GM12875 (cell line): ENCODE results near the gene PTPRD.

ENCODE experiments used
- H3K4me3 ChIP-seq: one replicate; pipeline ENCODE4 v1.5.1; 2011; ENCODE audit warnings: low read depth, low read length, control low read depth
- CTCF ChIP-seq: IDR thresholded peaks from 2 replicates; pipeline ENCODE4 v1.5.1; 2011; ENCODE audit warnings: low read depth, mild to moderate bottlenecking, control low read depth, inconsistent platforms, low read length, moderate library complexity, borderline replicate concordance; ENCODE audit not compliant: insufficient read depth

PTPRD gene

GRCh38 chr9:8713811-8714165 is 1899.0 kb downstream of the PTPRD start:
- no peak for TF ChIP-seq CTCF
- no peak overlapping the region for H3K4me3 ChIP-seq

DNA sequence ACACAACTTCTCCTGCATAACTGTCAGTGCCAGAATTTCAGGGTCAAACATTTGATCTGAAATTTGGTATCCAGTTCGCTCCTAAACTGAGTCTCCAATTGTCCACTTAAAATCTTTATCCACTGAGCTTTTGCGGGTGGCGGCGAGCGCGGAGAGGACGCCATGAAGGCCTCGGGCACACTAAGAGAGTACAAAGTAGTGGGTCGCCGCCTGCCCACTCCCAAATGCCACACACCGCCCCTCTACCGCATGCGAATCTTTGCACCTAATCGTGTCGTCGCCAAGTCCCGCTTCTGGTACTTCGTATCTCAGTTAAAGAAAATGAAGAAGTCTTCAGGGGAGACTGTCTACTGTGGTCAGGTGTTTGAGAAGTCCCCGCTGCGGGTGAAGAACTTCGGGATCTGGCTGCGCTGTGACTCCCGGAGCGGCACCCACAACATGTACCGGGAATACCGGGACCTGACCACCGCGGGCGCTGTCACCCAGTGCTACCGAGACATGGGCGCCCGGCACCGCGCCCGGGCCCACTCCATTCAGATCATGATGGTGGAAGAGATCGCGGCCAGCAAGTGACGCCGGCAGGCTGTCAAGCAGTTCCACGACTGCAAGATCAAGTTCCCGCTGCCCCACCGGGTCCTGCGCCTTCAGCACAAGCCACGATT is 1899.5 kb downstream of the PTPRD start:
- H3K4me3 ChIP-seq = no peak overlapping the region
- no peak for TF ChIP-seq CTCF

DNA sequence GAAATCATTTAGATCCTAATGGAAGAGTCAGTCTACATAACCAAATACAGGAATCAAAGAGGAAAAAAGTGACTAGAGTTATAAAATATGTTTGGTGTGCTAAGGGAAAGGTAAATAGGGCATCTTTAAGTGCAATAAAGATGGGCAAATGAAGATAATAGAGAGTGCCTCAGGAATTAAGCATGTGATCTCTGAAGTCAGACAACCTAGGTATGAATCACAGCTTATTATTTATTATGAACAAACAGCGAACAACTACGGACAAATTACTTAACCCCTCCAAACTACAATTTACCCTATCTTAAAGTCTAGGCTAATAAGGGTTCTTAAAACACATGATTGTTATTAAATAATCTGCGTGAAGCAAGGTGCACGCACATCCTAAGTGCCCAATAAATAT is 1903.1 kb downstream of the PTPRD start:
- TF ChIP-seq CTCF = no peak
- H3K4me3 ChIP-seq = no peak overlapping the region

DNA sequence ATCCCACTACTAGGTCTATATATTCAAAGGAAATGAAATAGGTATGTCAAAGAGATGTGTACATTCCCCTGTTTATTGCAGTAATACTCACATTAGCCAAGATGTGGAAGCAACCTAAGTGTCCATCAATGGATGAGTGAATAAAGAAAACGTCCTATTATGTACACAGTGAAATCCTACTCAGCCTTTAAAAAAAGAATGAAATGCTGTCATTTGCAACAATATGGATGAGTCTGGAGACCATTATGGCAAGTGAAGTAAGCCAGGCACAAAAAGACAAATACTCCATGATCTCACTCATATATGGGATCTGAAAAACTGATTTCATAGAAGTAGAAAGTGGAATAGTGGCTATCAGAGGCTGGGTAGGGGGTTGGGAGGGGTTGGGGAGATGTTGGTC is 1904.1 kb downstream of the PTPRD start:
- no peak for TF ChIP-seq CTCF

GRCh38 chr9:8706998-8707397 is 1905.8 kb downstream of the PTPRD start:
- no peak overlapping the region for H3K4me3 ChIP-seq
- TF ChIP-seq CTCF = no peak

More for the DNA sequence above, 1904.1 kb downstream of the PTPRD start:
- no peak overlapping the region for H3K4me3 ChIP-seq

DNA sequence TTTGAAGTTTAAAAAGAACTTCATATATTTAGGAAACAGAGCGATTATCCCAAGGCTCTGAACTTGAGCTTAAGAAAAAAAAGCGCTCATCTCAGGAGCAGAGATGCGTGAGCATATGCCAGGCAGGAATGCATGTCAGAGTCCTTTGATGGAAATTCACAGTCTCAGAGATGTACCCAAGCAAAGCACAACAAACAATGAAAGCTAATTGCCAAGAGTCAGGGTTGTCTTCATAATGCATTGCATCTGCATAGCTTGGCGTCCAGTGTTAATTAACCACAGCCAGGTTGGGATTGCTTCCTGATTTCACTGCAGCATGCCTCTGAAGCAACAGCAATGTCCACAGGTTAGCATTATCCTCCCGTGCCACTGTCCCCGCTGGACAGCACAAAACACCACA is 1906.3 kb downstream of the PTPRD start:
- no peak for TF ChIP-seq CTCF
- H3K4me3 ChIP-seq = no peak overlapping the region

DNA sequence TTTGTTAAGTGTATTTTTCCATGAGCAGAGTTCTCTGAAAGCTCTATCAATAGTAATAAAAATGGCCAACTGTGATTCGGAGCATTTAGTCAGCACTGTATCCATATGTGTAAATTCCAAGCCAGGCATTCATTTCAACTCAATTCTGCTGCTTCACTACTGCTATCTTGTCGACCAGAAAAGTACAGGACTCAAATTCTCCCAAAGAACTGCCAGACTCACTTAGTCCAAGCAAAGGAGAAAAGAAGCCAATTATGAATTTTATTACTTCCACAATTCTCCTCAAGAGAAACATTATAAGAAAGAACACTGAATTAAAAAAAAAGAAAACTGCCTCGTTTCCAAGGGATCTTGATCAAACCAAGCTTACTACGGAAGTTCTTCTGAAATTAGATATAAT is 1906.9 kb downstream of the PTPRD start:
- H3K4me3 ChIP-seq = no peak overlapping the region

More for the DNA sequence above, 1906.9 kb downstream of the PTPRD start:
- no peak for TF ChIP-seq CTCF
